K562 (cell line): ENCODE measurements around the gene SLC34A3. TPM values are rescaled to one million over a fixed set of nuclear protein-coding genes. Genes with fewer than 3 reads are reported as not detected.

Experiments used
- ATAC-seq: fragments of 200-7000 bp; cut with Tn5 transposase; 3 replicates; pipeline ENCODE4 v1.9.1; 2020; ENCODE audit warnings: moderate library complexity
- BruUV-seq: library from RNA; stranded (reverse); fragments of 400-500 nt; replicated peaks from 2 replicates; lab custom pipeline; 2021; lab: Mats Ljungman, UMichigan
- CTCF ChIA-PET: fragments of 300-600 bp; formaldehyde crosslinking; extraction: SDS; loops from one replicate; lab custom pipeline; 2021; ENCODE audit warnings: low intra/inter-chr PET ratio; lab: Yijun Ruan, JAX
- POLR2A ChIA-PET: fragments of 300-600, 350-650 bp; sonication (Branson Sonifier 250); formaldehyde crosslinking; extraction: SDS; loops from one replicate; lab custom pipeline; 2021; ENCODE audit warnings: antibody characterized with exemption, inconsistent platforms; lab: Yijun Ruan, JAX
- DNase-seq, 4 experiments: peaks; one replicate each; pipeline versions ENCODE4 v3.0.0 to v3.0.0-alpha.2; 2011 to 2018; ENCODE audit warnings: low spot score in 3 of 4, mixed read lengths in 3 of 4; ENCODE audit errors: extremely low read depth in 1 of 4
- FAIRE-seq: peaks from 2 replicates; lab custom pipeline; 2011; peaks lifted over from hg19 to GRCh38; lab: Jason Lieb, UNC
- H2AFZ ChIP-seq: 2 replicates; pipeline ENCODE4 v1.6.0; 2011; ENCODE audit warnings: low read depth, low read length, control low read depth, inconsistent platforms
- H3K27ac ChIP-seq: fragments of 200-600 bp; 3 replicates; pipeline ENCODE4 v1.8.0; 2011; ENCODE audit warnings: low read depth, mild to moderate bottlenecking, control low read depth, inconsistent platforms, low read length, moderate library complexity, mixed read lengths; ENCODE audit errors: extremely low read depth
- H3K27me3 ChIP-seq, 2 experiments: fragments of 300-600 bp in 1 of 2; 2 replicates in 1 of 2; 3 replicates in 1 of 2; pipeline versions ENCODE4 v1.6.0 to v1.8.0; 2011; ENCODE audit warnings: inconsistent platforms in 2 of 2, low read length in 2 of 2, mild to moderate bottlenecking in 1 of 2, mixed read lengths in 1 of 2, moderate library complexity in 1 of 2; ENCODE audit not compliant: control insufficient read depth in 2 of 2, insufficient read depth in 2 of 2
- H3K36me3 ChIP-seq: fragments of 300-600 bp; 3 replicates; pipeline ENCODE4 v1.8.0; 2011; ENCODE audit warnings: mild to moderate bottlenecking, low read length, inconsistent platforms; ENCODE audit not compliant: control insufficient read depth, insufficient read depth
- H3K4me1 ChIP-seq, 2 experiments: fragments of 200-600 bp in 1 of 2; replicated peaks in 1 of 2; 2 replicates in 1 of 2; 3 replicates in 1 of 2; pipeline versions ENCODE4 v1.5.1 to v1.8.0; 2011; ENCODE audit warnings: inconsistent platforms in 2 of 2, low read length in 2 of 2, mild to moderate bottlenecking in 1 of 2, mixed read lengths in 1 of 2, moderate library complexity in 1 of 2; ENCODE audit not compliant: control insufficient read depth in 2 of 2, insufficient read depth in 2 of 2
- H3K4me2 ChIP-seq: 2 replicates; pipeline ENCODE4 v1.6.1; 2011; ENCODE audit warnings: low read length, control low read depth, inconsistent platforms, mixed read lengths; ENCODE audit not compliant: insufficient read depth
- H3K4me3 ChIP-seq: fragments of 200-600 bp; sonication (generic), shearing (Covaris generic); 2 replicates; pipeline ENCODE4 v1.5.1; 2016; ENCODE audit warnings: control low read depth, inconsistent platforms
- H3K79me2 ChIP-seq: fragments of 200-600 bp; 3 replicates; pipeline ENCODE4 v1.8.0; 2011; ENCODE audit warnings: low read length, inconsistent platforms; ENCODE audit not compliant: control insufficient read depth, insufficient read depth
- H3K9ac ChIP-seq, 2 experiments: 2 replicates each; pipeline versions ENCODE4 v1.6.0 to v1.6.1; 2011; ENCODE audit warnings: low read depth in 2 of 2, low read length in 2 of 2, control low read depth in 1 of 2, inconsistent platforms in 1 of 2, mild to moderate bottlenecking in 1 of 2, mixed read lengths in 1 of 2; ENCODE audit not compliant: insufficient read depth in 1 of 2
- H3K9me1 ChIP-seq: one replicate; pipeline ENCODE4 v1.6.0; 2011; ENCODE audit warnings: inconsistent platforms, mild to moderate bottlenecking, low read length, moderate library complexity; ENCODE audit not compliant: control insufficient read depth, insufficient read depth
- H3K9me3 ChIP-seq: replicated peaks from 2 replicates; pipeline ENCODE4 v1.5.1; 2011; ENCODE audit warnings: low read depth, low read length, inconsistent platforms; ENCODE audit not compliant: control insufficient read depth, insufficient read depth
- H4K20me1 ChIP-seq: replicated peaks from 2 replicates; pipeline ENCODE4 v1.6.1; 2011; ENCODE audit warnings: low read length, inconsistent platforms, mixed read lengths; ENCODE audit not compliant: control insufficient read depth, insufficient read depth
- DMBX1 ChIP-seq: fragments of 250-450 bp; sonication (Bioruptor Pico); IDR thresholded peaks from 2 replicates; pipeline ENCODE4 v1.8.0; 2022; ENCODE audit warnings: inconsistent platforms, mild to moderate bottlenecking, moderate library complexity, borderline replicate concordance
- FOXP1 ChIP-seq: sonication (generic); formaldehyde crosslinking; IDR thresholded peaks from 2 replicates; pipeline ENCODE4 v1.8.0; 2022; ENCODE audit warnings: mild to moderate bottlenecking, missing genetic modification reagents
- HIVEP1 ChIP-seq: fragments of 250-450 bp; sonication (Bioruptor Pico); IDR thresholded peaks from 2 replicates; pipeline ENCODE4 v1.4.0; 2020; ENCODE audit warnings: mild to moderate bottlenecking
- MBD2 ChIP-seq: sonication (generic); IDR thresholded peaks from 2 replicates; pipeline ENCODE4 v1.6.1; 2016; ENCODE audit warnings: low read depth, borderline replicate concordance
- MEF2D ChIP-seq: conservative IDR thresholded peaks from 2 replicates; pipeline ENCODE4 v1.6.1; 2016; ENCODE audit warnings: low read depth, missing genetic modification characterization, missing compliant biosample characterization
- MXD1 ChIP-seq: fragments of 250-450 bp; sonication (Bioruptor Pico); IDR thresholded peaks from 2 replicates; pipeline ENCODE4 v1.8.0; 2021; ENCODE audit warnings: borderline replicate concordance, mild to moderate bottlenecking, moderate library complexity; ENCODE audit not compliant: poor library complexity, severe bottlenecking
- RAD51 ChIP-seq: fragments of 450-650 bp; IDR thresholded peaks from 2 replicates; pipeline ENCODE4 v1.7.1; 2016; ENCODE audit warnings: low read depth, mild to moderate bottlenecking, borderline replicate concordance
- RBFOX2 ChIP-seq: fragments of 200-400 bp; formaldehyde crosslinking; IDR thresholded peaks from 2 replicates; pipeline ENCODE4 v1.6.1; 2017; ENCODE audit warnings: low read depth, mild to moderate bottlenecking, low read length, moderate library complexity
- SMARCA4 ChIP-seq: fragments of 450-650 bp; IDR thresholded peaks from 2 replicates; pipeline ENCODE4 v1.6.1; 2016
- TCF15 ChIP-seq: fragments of 250-450 bp; sonication (Bioruptor Pico); IDR thresholded peaks from 2 replicates; pipeline ENCODE4 v1.8.0; 2022; ENCODE audit warnings: moderate library complexity, mild to moderate bottlenecking, inconsistent platforms
- ZNF324 ChIP-seq: fragments of 250-450 bp; sonication (Bioruptor Pico); IDR thresholded peaks from 2 replicates; pipeline ENCODE4 v1.4.0; 2020; ENCODE audit warnings: mild to moderate bottlenecking
- ZNF347 ChIP-seq: fragments of 450-650 bp; formaldehyde crosslinking; IDR thresholded peaks from 2 replicates; pipeline ENCODE4 v1.4.0; 2020; ENCODE audit warnings: low read depth, mild to moderate bottlenecking, moderate library complexity
- ZNF384 ChIP-seq: IDR thresholded peaks from 2 replicates; pipeline ENCODE4 v1.6.1; 2012; ENCODE audit warnings: low read depth, low read length, improper control_type of control experiment
- ZNF436 ChIP-seq: fragments of 250-450, 450-650 bp; sonication (Bioruptor Pico); formaldehyde crosslinking; IDR thresholded peaks from 2 replicates; pipeline ENCODE4 v1.7.0; 2020; ENCODE audit warnings: mild to moderate bottlenecking
- WGBS: fragments of 100-300 bp; shearing (Covaris generic); methylation state at CpG from one replicate; pipeline ENCODE4 v1.1.6; 2016; ENCODE audit warnings: low coverage, mixed read lengths; ENCODE audit not compliant: insufficient coverage; ENCODE audit errors: missing lambda C conversion rate; 5-methylcytosine and 5-hydroxymethylcytosine counted together
- in situ Hi-C: fragments of 300-500 bp; cut with MboI; formaldehyde crosslinking; loops from 4 replicates; pipeline ENCODE4 v1.15.0; 2018; ENCODE audit warnings: inconsistent platforms, mixed read lengths
- intact Hi-C: fragments of 100-400 bp; cut with micrococcal nuclease; formaldehyde crosslinking; loops from 2 replicates; pipeline ENCODE4 v1.14.2; 2022
- polyA plus RNA-seq, 8 experiments: library from polyadenylated mRNA; depleted of rRNA in 4 of 8; stranded (reverse) in 5 of 8; unstranded in 3 of 8; fragments of >200 nt; fragmentation: Nextera tagmentation in 2 of 8; fragmentation: Illumina TruSeq in 1 of 8; extraction: Ambion mirVana in 2 of 8; extraction: Trizol in 1 of 8; gene quantifications; 2 replicates each; pipeline versions ENCODE4 v1.2.1 to v1.2.3, GENCODE V29; 2011 to 2014; ENCODE audit warnings: inconsistent platforms in 1 of 8, missing spikeins in 1 of 8
- total RNA-seq, 7 experiments: library from RNA; depleted of rRNA in 6 of 7; stranded (reverse); fragments of >200 nt in 6 of 7; fragmentation: Illumina TruSeq in 2 of 7; extraction: Trizol in 2 of 7; gene quantifications; 2 replicates each; pipeline versions ENCODE4 v1.2.1 to v1.2.3, GENCODE V29; 2011 to 2021; ENCODE audit warnings: low replicate concordance in 1 of 7
- TF ChIP-seq, protein P1 (sequence below): fragments of 450-650 bp; IDR thresholded peaks from 2 replicates; pipeline ENCODE4 v1.6.1; 2016
- TF ChIP-seq, protein P2 (sequence below): fragments of 450-650 bp; formaldehyde crosslinking; IDR thresholded peaks from 2 replicates; pipeline ENCODE4 v1.4.0; 2020; ENCODE audit warnings: mild to moderate bottlenecking, mixed read lengths

SLC34A3 gene
- total and polyA plus RNA-seq, 9 of the 15 experiments (the other 6 are each of a cell fraction or from before 2014, with no cell fraction given), result not detected

DNA sequence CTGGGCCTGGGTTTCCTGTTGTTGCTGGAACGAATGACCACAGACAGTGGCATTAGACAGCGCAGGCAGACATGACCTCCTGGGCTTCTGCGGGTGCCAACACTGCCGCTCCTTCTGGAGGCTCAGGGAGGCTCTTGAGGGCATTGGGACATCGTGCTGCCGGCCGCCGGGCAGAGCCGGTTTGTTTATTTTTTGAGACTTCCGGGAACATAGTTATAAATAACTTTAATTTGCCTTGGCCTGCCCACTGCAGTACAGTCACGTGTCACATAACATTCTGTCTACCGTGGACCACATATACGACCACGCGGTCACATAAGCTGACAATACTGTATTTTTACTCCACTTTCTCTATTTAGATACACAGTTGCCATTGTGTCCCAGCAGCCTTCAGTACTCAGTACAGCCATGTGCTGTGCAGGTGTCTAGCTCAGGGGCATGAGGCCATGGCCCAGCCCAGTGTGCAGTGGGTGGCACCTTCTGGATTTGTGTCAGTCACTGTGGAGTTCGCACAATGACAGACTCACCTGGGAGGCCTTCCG, 38.6 kb downstream of the SLC34A3 start:
- WGBS, result 64% methylated on average over 16 of the region's 17 CpGs
- ChIA-PET CTCF (no interaction called here), POLR2A (interaction anchor here (0.9 to 4.2 kb wide), 2 partner anchors 8 to 28 kb away, joined by 3 to 23 read pairs; partner anchors contain the start of genes TOR4A and TUBB4B)
- H3K36me3 ChIP-seq, result peaks cover 81% of the 10 kb centered on the region
- H3K27ac ChIP-seq, result peak overlapping the region; percentile 71
- H3K9me3 ChIP-seq, result no peaks in the 10 kb centered on the region
- no peak overlapping the region for H3K4me3 ChIP-seq
- peak; percentile 61 for FAIRE-seq
- peaks cover 10% of the 10 kb centered on the region; the same call in 2 of the 3 replicates for H3K79me2 ChIP-seq
- in situ Hi-C loops, result no loop called here
- no TSS peak for BruUV-seq
- peak overlapping the region; percentile 62 for H3K4me2 ChIP-seq
- peak overlapping the region; percentile 54 to 85 for H3K9ac ChIP-seq
- no peak for ATAC-seq
- H3K4me1 ChIP-seq, result peaks cover 20 to 72% of the 10 kb centered on the region in 2 experiments
- DNase-seq, result no peak
- 0 out of 2 replicates have a peak overlapping the region, but pooled peaks have one; percentile 70 for H2AFZ ChIP-seq
- H3K9me1 ChIP-seq, result no peaks in the 10 kb centered on the region
- TF ChIP-seq HIVEP1 (CRISPR knock-in tag) (no peak), TCF15 (CRISPR knock-in tag) (no peak), MEF2D (peak; percentile 26; the same call in 1 of the 2 replicates), ZNF347 (CRISPR knock-in tag) (no peak), RAD51 (peak; percentile 26; the same call in 1 of the 2 replicates), SMARCA4 (no peak), MBD2 (no peak), ZNF324 (no peak), RBFOX2 (0 out of 2 replicates have a peak, but pooled peaks have one; percentile 24), ZNF436 (CRISPR knock-in tag) (no peak), ZNF384 (no peak), DMBX1 (CRISPR knock-in tag) (0 out of 2 replicates have a peak, but pooled peaks have one; percentile 18), MXD1 (no peak), FOXP1 (no peak)
- TF ChIP-seq, protein P1, sequence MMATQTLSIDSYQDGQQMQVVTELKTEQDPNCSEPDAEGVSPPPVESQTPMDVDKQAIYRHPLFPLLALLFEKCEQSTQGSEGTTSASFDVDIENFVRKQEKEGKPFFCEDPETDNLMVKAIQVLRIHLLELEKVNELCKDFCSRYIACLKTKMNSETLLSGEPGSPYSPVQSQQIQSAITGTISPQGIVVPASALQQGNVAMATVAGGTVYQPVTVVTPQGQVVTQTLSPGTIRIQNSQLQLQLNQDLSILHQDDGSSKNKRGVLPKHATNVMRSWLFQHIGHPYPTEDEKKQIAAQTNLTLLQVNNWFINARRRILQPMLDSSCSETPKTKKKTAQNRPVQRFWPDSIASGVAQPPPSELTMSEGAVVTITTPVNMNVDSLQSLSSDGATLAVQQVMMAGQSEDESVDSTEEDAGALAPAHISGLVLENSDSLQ, result no peak
- TF ChIP-seq, protein P2, sequence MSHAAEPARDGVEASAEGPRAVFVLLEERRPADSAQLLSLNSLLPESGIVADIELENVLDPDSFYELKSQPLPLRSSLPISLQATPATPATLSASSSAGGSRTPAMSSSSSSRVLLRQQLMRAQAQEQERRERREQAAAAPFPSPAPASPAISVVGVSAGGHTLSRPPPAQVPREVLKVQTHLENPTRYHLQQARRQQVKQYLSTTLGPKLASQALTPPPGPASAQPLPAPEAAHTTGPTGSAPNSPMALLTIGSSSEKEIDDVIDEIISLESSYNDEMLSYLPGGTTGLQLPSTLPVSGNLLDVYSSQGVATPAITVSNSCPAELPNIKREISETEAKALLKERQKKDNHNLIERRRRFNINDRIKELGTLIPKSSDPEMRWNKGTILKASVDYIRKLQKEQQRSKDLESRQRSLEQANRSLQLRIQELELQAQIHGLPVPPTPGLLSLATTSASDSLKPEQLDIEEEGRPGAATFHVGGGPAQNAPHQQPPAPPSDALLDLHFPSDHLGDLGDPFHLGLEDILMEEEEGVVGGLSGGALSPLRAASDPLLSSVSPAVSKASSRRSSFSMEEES (CRISPR knock-in tag), result peak; percentile 83
- intact Hi-C loops, result no loop called here
- H3K27me3 ChIP-seq, result no peaks in the 10 kb centered on the region
- no peaks in the 10 kb centered on the region for H4K20me1 ChIP-seq
